Measurements from ENCODE around the gene ACTR3. TPM values are rescaled to one million over a fixed set of nuclear protein-coding genes. Genes with fewer than 3 reads are reported as not detected.

Gene ACTR3
- total and polyA plus RNA-seq, 2 of the 4 experiments (the other 2 are of a cell fraction): 246 to 307 TPM

DNA sequence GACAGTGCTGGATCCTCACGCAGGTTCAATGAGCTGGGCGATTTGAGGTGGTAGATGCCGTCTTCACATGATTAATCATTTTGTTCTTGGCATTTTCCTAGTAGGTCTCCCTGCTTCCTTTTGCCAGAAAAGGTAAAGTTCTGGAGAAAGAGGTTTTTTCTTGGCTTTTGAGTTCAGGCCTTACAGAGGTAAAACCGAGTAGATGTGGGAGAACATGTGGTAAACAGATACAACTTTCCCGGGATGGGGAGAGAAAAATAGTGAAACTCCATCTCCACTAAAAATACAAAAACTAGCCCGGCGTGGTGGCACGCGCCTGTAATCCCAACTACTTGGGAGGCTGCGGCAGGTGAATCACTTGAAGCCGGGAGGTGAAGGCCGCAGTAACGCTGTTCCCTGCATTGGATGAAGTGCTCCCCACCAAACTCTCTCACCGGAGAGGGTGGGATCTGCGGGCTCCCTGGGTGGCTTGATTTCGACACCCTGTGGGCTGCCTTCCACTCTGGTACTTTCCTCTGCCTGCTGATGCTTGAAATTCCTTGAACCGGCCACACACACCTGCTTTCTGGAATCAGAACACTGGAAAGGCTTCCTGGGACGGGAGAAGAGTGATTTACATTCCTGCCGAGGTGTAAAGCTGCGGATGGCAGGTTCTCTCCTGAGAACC is 88.8 kb downstream of the ACTR3 start (continued):
- TF ChIP-seq CHD1 (IDR thresholded peaks at IDR 0.05; ENCODE audit: low read depth, low read length): no peak

DNA sequence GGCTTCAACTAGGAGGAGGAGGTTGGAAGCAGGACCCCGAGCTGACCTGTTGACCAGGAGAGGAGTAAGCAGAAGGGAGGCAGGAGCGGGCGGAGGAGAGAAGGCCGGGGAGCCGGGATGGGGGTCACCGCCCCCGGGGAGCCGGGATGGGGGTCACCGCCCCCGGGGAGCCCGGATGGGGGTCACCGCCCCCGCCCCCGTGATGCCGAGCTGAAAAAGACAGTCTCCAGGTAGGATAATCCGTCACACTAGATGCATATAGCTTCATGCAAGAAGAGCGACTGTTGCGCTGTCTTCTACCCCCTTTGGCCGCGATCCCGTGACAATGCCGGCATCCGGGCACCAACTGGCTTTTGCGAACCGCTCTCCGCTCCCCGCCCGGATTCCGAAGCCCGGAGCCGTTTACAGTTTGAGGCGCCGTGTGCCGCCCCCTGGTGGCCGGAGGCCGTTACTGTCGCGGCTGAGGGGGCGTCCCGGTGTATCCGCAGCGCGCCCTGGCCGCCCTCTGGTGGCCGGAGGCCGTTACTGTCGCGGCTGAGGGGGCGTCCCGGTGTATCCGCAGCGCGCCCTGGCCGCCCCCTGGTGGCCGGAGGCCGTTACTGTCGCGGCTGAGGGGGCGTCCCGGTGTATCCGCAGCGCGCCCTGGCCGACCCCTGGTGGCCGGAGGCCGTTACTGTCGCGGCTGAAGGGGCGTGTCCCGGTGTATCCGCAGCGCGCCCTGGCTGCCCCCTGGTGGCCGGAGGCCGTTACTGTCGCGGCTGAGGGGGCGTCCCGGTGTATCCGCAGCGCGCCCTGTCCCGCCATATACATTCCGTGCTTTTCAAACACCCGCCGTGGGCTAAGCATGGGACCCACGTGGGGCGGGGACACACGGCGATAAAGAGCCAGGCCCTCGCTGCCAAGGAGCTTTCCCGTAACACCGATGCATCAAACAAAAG is 89.6 kb downstream of the ACTR3 start:
- dilution Hi-C loops (cut with HindIII; ENCODE audit: low sequenced_read_pairs, unreplicated experiment): no loop called here
- intact Hi-C loops (cut with micrococcal nuclease): loop anchor here (5.0 kb wide), 1 partner anchor 573 kb away; no protein-coding TSS in a partner anchor

More for the DNA sequence above, 89.6 kb downstream of the ACTR3 start:
- Histone ChIP-seq H3K9me1 (ENCODE audit: insufficient read depth, low read length) (no peaks in the 10 kb centered on the region; the same call in 1 of the 2 replicates), H2AFZ (replicated peaks; ENCODE audit: low read length, poor library complexity) (no peak overlapping the region), H2AK9ac (replicated peaks; ENCODE audit: low read depth, low read length, poor library complexity) (peak overlapping the region; percentile 25), H3K4me2 (ENCODE audit: low read depth, low read length) (no peak overlapping the region), H3K23ac (ENCODE audit: low read depth, low read length) (no peak overlapping the region), H3K27me3 (ENCODE audit: control insufficient read depth, insufficient read depth, low read length) (no peaks in the 10 kb centered on the region), H2BK120ac (ENCODE audit: low read depth, low read length) (no peak overlapping the region), H3K27ac (ENCODE audit: insufficient read depth, low read length) (no peak overlapping the region), H4K20me1 (ENCODE audit: insufficient read depth, low read length) (no peaks in the 10 kb centered on the region; the same call in 1 of the 2 replicates), H4K8ac (ENCODE audit: low read depth in 2 of 2, low read length in 2 of 2) (no peak overlapping the region), H3K4me3 (ENCODE audit: insufficient read depth, low read depth, low read length) (no peak overlapping the region), H4K91ac (ENCODE audit: insufficient read depth, low read depth, low read length) (no peak overlapping the region), H3K4ac (ENCODE audit: low read depth, low read length) (no peak overlapping the region), H3K18ac (ENCODE audit: low read depth, low read length) (no peak overlapping the region), H2AK5ac (ENCODE audit: low read depth, low read length) (no peak overlapping the region), H2BK15ac (ENCODE audit: low read depth, low read length) (no peak overlapping the region), H2BK20ac (ENCODE audit: low read depth, low read length) (no peak overlapping the region), H3K9ac (ENCODE audit: low read depth, low read length) (no peak overlapping the region), H3K4me1 (ENCODE audit: control insufficient read depth, insufficient read depth, low read length) (peaks cover 7% of the 10 kb centered on the region), H3K9me3 (ENCODE audit: control insufficient read depth, insufficient read depth, low read length) (no peaks in the 10 kb centered on the region; the same call in 1 of the 2 replicates), H4K5ac (ENCODE audit: low read depth, low read length) (no peak overlapping the region), H3K79me1 (ENCODE audit: low read depth in 1 of 2, low read length in 2 of 2) (no peaks in the 10 kb centered on the region), H2BK5ac (ENCODE audit: low read depth, low read length, poor library complexity, severe bottlenecking) (no peak overlapping the region), H3K36me3 (ENCODE audit: control insufficient read depth, insufficient read depth, low read length) (peaks cover 5% of the 10 kb centered on the region), H3K14ac (replicated peaks; ENCODE audit: low read depth, low read length) (no peak overlapping the region), H3K56ac (ENCODE audit: extremely low read depth, insufficient read depth, low read length) (no peak overlapping the region)
- BruUV-seq (replicated peaks): no TSS peak
- no peak for DNase-seq
- TF ChIP-seq RFX5 (IDR thresholded peaks at IDR 0.05; ENCODE audit: low read depth, low read length): no peak
- TF ChIP-seq, protein P1, sequence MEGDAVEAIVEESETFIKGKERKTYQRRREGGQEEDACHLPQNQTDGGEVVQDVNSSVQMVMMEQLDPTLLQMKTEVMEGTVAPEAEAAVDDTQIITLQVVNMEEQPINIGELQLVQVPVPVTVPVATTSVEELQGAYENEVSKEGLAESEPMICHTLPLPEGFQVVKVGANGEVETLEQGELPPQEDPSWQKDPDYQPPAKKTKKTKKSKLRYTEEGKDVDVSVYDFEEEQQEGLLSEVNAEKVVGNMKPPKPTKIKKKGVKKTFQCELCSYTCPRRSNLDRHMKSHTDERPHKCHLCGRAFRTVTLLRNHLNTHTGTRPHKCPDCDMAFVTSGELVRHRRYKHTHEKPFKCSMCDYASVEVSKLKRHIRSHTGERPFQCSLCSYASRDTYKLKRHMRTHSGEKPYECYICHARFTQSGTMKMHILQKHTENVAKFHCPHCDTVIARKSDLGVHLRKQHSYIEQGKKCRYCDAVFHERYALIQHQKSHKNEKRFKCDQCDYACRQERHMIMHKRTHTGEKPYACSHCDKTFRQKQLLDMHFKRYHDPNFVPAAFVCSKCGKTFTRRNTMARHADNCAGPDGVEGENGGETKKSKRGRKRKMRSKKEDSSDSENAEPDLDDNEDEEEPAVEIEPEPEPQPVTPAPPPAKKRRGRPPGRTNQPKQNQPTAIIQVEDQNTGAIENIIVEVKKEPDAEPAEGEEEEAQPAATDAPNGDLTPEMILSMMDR (conservative IDR thresholded peaks at IDR 0.05; ENCODE audit: low read depth, low read length): peak; percentile 48
- CTCF ChIA-PET: interaction anchor here (0.5 to 1.6 kb wide), 4 partner anchors 13 to 214 kb away, joined by 3 to 4 read pairs (median 4); no protein-coding TSS in a partner anchor
- WGBS, 2 experiments (ENCODE audit: extremely low coverage in 2 of 2, insufficient read length in 1 of 2): 89% methylated on average over 26 of the region's 93 CpGs; no CpG with 5 or more reads in 1 of the 2 experiments
- in situ Hi-C loops (cut with MboI; ENCODE audit: low sequenced_read_pairs): loop anchor here (25.0 kb wide), 1 partner anchor 583 kb away; no protein-coding TSS in a partner anchor
- POLR2A ChIA-PET (ENCODE audit: unreplicated experiment): no interaction called here
- no peak for ATAC-seq (ENCODE audit: low read depth)
